MM.1S (cell line): ENCODE results near the gene MALRD1.

Experiments
- CTCF ChIP-seq: fragments of 300-600 bp; sonication (generic); IDR thresholded peaks from 2 replicates; pipeline ENCODE4 v1.5.1; 2016; ENCODE audit warnings: antibody characterized with exemption, low read length, mixed read lengths
- EZH2 ChIP-seq: fragments of 300-600 bp; sonication (generic); optimal IDR thresholded peaks from 2 replicates; pipeline ENCODE3; 2017; ENCODE audit warnings: low read depth, mild to moderate bottlenecking, antibody characterized with exemption, low read length, mixed read lengths
- EZH2phosphoT487 ChIP-seq: fragments of 300-600 bp; sonication (generic); IDR thresholded peaks from 2 replicates; pipeline ENCODE4 v1.6.1; 2018; ENCODE audit warnings: antibody characterized with exemption, low read length

GRCh38 chr10:19668116-19668515, 619.5 kb downstream of the MALRD1 start:
- TF ChIP-seq EZH2: no peak
- TF ChIP-seq CTCF: no peak
- no peak for TF ChIP-seq EZH2phosphoT487
